A673 (cell line): ENCODE results near the gene TMPRSS2.

ENCODE experiments used
- EZH2 ChIP-seq: fragments of 200-600 bp; sonication (generic); IDR thresholded peaks from 2 replicates; pipeline ENCODE4 v1.6.1; 2017; ENCODE audit warnings: borderline replicate concordance, low read depth, mild to moderate bottlenecking, mixed read lengths, antibody characterized with exemption, low read length; ENCODE audit not compliant: poor library complexity, severe bottlenecking
- TF ChIP-seq, protein P1 (sequence below): fragments of 300-800, 200-600 bp; sonication (generic); conservative IDR thresholded peaks from 2 replicates; pipeline ENCODE4 v1.5.1; 2017; ENCODE audit warnings: low read depth, mild to moderate bottlenecking, antibody characterized with exemption, low read length, moderate library complexity, mixed read lengths

DNA sequence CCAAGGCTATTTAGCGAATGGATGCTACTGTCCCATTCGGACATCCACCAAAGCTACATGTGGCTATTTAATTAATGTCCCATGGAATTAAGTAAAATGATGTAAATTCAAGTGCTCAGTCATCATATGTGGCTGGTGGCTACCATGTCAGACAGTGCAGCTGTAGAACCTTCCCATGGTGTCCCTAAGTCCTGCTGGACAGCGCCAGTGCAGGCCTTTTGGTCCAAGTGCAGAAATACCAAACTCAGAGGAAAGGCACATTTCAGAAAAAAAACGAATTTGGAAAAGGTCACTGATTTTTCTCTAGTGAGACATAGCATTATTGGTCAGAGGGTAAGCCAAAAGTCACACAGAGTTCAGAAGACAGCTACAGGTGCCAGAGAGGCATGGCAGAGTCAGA is 17.6 kb downstream of the TMPRSS2 start:
- TF ChIP-seq, protein P1, sequence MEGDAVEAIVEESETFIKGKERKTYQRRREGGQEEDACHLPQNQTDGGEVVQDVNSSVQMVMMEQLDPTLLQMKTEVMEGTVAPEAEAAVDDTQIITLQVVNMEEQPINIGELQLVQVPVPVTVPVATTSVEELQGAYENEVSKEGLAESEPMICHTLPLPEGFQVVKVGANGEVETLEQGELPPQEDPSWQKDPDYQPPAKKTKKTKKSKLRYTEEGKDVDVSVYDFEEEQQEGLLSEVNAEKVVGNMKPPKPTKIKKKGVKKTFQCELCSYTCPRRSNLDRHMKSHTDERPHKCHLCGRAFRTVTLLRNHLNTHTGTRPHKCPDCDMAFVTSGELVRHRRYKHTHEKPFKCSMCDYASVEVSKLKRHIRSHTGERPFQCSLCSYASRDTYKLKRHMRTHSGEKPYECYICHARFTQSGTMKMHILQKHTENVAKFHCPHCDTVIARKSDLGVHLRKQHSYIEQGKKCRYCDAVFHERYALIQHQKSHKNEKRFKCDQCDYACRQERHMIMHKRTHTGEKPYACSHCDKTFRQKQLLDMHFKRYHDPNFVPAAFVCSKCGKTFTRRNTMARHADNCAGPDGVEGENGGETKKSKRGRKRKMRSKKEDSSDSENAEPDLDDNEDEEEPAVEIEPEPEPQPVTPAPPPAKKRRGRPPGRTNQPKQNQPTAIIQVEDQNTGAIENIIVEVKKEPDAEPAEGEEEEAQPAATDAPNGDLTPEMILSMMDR: no peak
- no peak for TF ChIP-seq EZH2
